ENCODE measurements around the gene RAI2.

The RAI2 gene

GRCh38 chrX:17758382-17758781 is 102.7 kb downstream of the RAI2 start:
- Mint-ChIP-seq H3K36me3 (ENCODE audit: low read depth) (no peaks in the 10 kb centered on the region), H3K4me3 (no peak overlapping the region), H3K27me3 (ENCODE audit: low read depth, poor library complexity) (peaks cover 8% of the 10 kb centered on the region), H3K4me1 (no peaks in the 10 kb centered on the region), H3K9me3 (no peaks in the 10 kb centered on the region), H3K27ac (no peak overlapping the region)
- DNase-seq = no peak
- TF ChIP-seq, protein P1, sequence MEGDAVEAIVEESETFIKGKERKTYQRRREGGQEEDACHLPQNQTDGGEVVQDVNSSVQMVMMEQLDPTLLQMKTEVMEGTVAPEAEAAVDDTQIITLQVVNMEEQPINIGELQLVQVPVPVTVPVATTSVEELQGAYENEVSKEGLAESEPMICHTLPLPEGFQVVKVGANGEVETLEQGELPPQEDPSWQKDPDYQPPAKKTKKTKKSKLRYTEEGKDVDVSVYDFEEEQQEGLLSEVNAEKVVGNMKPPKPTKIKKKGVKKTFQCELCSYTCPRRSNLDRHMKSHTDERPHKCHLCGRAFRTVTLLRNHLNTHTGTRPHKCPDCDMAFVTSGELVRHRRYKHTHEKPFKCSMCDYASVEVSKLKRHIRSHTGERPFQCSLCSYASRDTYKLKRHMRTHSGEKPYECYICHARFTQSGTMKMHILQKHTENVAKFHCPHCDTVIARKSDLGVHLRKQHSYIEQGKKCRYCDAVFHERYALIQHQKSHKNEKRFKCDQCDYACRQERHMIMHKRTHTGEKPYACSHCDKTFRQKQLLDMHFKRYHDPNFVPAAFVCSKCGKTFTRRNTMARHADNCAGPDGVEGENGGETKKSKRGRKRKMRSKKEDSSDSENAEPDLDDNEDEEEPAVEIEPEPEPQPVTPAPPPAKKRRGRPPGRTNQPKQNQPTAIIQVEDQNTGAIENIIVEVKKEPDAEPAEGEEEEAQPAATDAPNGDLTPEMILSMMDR (IDR thresholded peaks at IDR 0.05) = no peak

DNA sequence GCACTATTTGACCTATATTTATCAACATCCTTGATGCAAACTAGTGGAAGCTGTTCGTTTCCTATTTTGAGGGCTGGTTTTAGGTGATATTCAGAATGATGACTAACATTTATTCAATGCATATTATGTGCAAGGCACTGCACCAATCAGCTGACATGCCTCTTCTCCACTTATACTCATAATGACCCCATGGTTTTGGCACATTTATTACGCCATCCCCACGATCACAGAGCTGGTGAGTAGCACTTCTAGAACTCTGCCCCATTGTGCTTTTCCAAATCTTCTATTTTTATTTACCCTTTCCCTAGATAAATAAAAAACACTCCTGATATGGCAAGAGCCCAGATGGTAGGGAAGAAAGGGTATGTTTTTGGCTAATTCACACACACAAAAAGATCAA is 110.7 kb downstream of the RAI2 start:
- DNase-seq = no peak
- H3K36me3 Mint-ChIP-seq (ENCODE audit: low read depth) = peaks cover 12% of the 10 kb centered on the region
- TF ChIP-seq, protein P1 (IDR thresholded peaks at IDR 0.05) = no peak
- H3K4me3 Mint-ChIP-seq = no peak overlapping the region
- H3K27me3 Mint-ChIP-seq (ENCODE audit: low read depth, poor library complexity) = peaks cover 4% of the 10 kb centered on the region
- peaks cover 6% of the 10 kb centered on the region for H3K4me1 Mint-ChIP-seq
- H3K9me3 Mint-ChIP-seq = no peaks in the 10 kb centered on the region
- no peak overlapping the region for H3K27ac Mint-ChIP-seq
